Glomerular visceral epithelial cell (primary cell): ENCODE measurements around the gene STK17A.

Experiments used
- DNase-seq: peaks from one replicate; pipeline ENCODE4 v3.0.0-alpha.2; 2016; ENCODE audit errors: extremely low spot score

The STK17A gene

GRCh38 chr7:43658718-43659548 lies 76.0 kb downstream of the STK17A start:
- peak; percentile 70 for DNase-seq

- DNase-seq, result no peak
These were observed 76.6 kb downstream of the STK17A start for GRCh38 chr7:43659549-43659896.

GRCh38 chr7:43660141-43660540 lies 77.2 kb downstream of the STK17A start:
- no peak for DNase-seq

GRCh38 chr7:43664681-43665080 lies 81.8 kb downstream of the STK17A start:
- DNase-seq, result no peak

GRCh38 chr7:43666938-43667337 lies 84.0 kb downstream of the STK17A start:
- no peak for DNase-seq

- no peak for DNase-seq
These were observed 85.1 kb downstream of the STK17A start for GRCh38 chr7:43668035-43668434.

GRCh38 chr7:43669286-43670081 lies 86.6 kb downstream of the STK17A start:
- DNase-seq, result peak; percentile 51

- DNase-seq, result no peak
These were observed 88.6 kb downstream of the STK17A start for GRCh38 chr7:43671521-43671920.

- DNase-seq, result peak; percentile 60
These were observed 90.5 kb downstream of the STK17A start for GRCh38 chr7:43673243-43673976.

- peak; percentile 76 for DNase-seq
These were observed 91.9 kb downstream of the STK17A start for GRCh38 chr7:43674559-43675436.
